Measurements from ENCODE around the gene USP20. TPM values are rescaled to one million over a fixed set of nuclear protein-coding genes. Genes with fewer than 3 reads are reported as not detected.
A peak's percentile ranks its signal among the peaks of the same experiment; 100 is the strongest.

Gene USP20
- total and polyA plus RNA-seq, 11 donors = 9.4 to 19.7 (median 12.9) TPM

GRCh38 chr9:129868872-129869486 is 33.7 kb downstream of the USP20 start:
- intact Hi-C loops (cut with DNase I) = no loop called here
- peaks cover 0 to 47% (median 34%) of the 10 kb centered on the region in 9 donors for H3K36me3 ChIP-seq
- H3K4me1 ChIP-seq = peaks cover 0 to 18% (median 0%) of the 10 kb centered on the region in 12 donors
- peak overlapping the region in 2 of 12 donors; percentile 13 to 59 for H3K27ac ChIP-seq
- peak in 1 of 5 donors; percentile 83 for DNase-seq
- H3K4me3 ChIP-seq = peak overlapping the region in 1 of 12 donors; percentile 2
- no peaks in the 10 kb centered on the region for H3K27me3 ChIP-seq
- no peak for TF ChIP-seq POLR2A (IDR thresholded peaks at IDR 0.05)
- peak in 3 of 4 donors; percentile 18 to 46 (median 34) for ATAC-seq
- H3K9me3 ChIP-seq = no peaks in the 10 kb centered on the region
- WGBS, 4 donors = 84 to 88% (median 86%) methylated on average over 25 to 28 of the region's 28 CpGs

DNA sequence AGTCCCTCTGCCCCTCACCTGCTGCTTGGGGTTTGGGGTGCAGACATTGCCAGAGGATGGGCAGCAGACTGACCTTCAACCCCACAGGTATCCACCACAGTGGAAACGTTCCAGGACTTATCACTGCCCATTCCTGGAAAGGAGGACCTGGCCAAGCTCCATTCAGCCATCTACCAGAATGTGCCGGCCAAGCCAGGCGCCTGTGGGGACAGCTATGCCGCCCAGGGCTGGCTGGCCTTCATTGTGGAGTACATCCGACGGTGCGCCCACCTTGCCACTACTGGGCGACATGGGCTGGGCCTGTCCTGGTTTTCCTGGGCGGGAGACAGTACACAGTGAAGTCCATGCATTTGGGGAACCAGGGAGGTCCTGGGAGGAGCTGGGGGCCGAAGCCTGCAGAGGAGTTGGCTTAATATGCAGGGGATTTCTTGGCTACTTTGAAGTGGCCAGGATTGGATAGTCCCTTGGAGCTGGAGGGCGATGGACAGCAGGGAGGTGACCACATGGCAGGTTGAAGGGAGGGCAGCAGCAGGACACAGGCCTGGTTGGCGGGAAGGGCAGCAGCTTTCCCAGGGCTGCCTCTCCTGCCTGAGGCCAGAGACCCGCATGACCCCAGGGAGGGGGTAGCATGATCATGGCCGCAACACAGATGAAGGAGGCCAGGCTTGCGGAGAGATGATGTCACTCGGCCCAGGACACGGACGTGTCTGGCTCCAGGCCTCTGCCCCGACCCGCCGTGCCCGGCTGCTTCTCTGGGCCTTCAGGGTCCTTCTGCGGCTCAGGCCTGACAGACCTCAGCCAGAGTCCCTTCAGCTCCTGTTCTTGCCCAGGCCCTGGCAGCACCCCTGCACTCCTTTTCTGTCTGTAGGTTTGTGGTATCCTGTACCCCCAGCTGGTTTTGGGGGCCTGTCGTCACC is 34.6 kb downstream of the USP20 start:
- no peak for TF ChIP-seq POLR2A (IDR thresholded peaks at IDR 0.05)
- TF ChIP-seq CTCF (IDR thresholded peaks at IDR 0.05) = no peak

GRCh38 chr9:129871046-129871445 is 35.8 kb downstream of the USP20 start:
- no peaks in the 10 kb centered on the region for H3K27me3 ChIP-seq
- H3K4me3 ChIP-seq = no peak overlapping the region
- H3K9me3 ChIP-seq = no peaks in the 10 kb centered on the region
- WGBS, 4 donors = 94 to 96% (median 95%) methylated on average over 10 to 11 of the region's 11 CpGs
- DNase-seq = no peak
- TF ChIP-seq CTCF (IDR thresholded peaks at IDR 0.05) (no peak), POLR2A (IDR thresholded peaks at IDR 0.05) (no peak)
- H3K27ac ChIP-seq = no peak overlapping the region
- H3K36me3 ChIP-seq = peaks cover 3 to 48% (median 38%) of the 10 kb centered on the region in 9 donors
- intact Hi-C loops (cut with DNase I) = no loop called here
- peaks cover 0 to 16% (median 0%) of the 10 kb centered on the region in 12 donors for H3K4me1 ChIP-seq
- no peak for ATAC-seq

More for the DNA sequence above, 34.6 kb downstream of the USP20 start:
- ATAC-seq = peak in 3 of 4 donors; percentile 44 to 64 (median 50)
- 77 to 86% (median 83%) methylated on average over 20 to 24 of the region's 24 CpGs for WGBS, 4 donors
- H3K9me3 ChIP-seq = no peaks in the 10 kb centered on the region
- peak overlapping the region in 1 of 12 donors; percentile 2 for H3K4me3 ChIP-seq
- H3K27me3 ChIP-seq = no peaks in the 10 kb centered on the region
- peaks cover 0 to 48% (median 38%) of the 10 kb centered on the region in 9 donors for H3K36me3 ChIP-seq
- no peak for DNase-seq
- intact Hi-C loops (cut with DNase I) = no loop called here
- H3K4me1 ChIP-seq = peaks cover 0 to 18% (median 0%) of the 10 kb centered on the region in 12 donors
- peak overlapping the region in 2 of 12 donors; percentile 13 to 59 for H3K27ac ChIP-seq

GRCh38 chr9:129873563-129874190 is 38.4 kb downstream of the USP20 start:
- Histone ChIP-seq H3K9me3 (no peaks in the 10 kb centered on the region), H3K27me3 (no peaks in the 10 kb centered on the region), H3K4me3 (no peak overlapping the region), H3K36me3 (peaks cover 3 to 51% (median 30%) of the 10 kb centered on the region in 9 donors), H3K4me1 (no peaks in the 10 kb centered on the region), H3K27ac (no peak overlapping the region)
- DNase-seq (no peak), ATAC-seq (no peak)
- 86 to 93% (median 89%) methylated on average over 11 to 16 of the region's 16 CpGs for WGBS, 4 donors
- intact Hi-C loops (cut with DNase I) = no loop called here
- TF ChIP-seq CTCF (IDR thresholded peaks at IDR 0.05) = no peak
- no peak for TF ChIP-seq POLR2A (IDR thresholded peaks at IDR 0.05)

All from heart left ventricle (tissue), 16 donors.